Rectal smooth muscle tissue (tissue), 1 donor: Measurements from ENCODE around the gene SFR1.

Experiments
- H3K27ac ChIP-seq: one replicate; pipeline ENCODE4 v1.7.0; 2013; ENCODE audit warnings: low read depth, low read length, inconsistent platforms
- H3K27me3 ChIP-seq: one replicate; pipeline ENCODE4 v1.7.0; 2013; ENCODE audit warnings: low read length; ENCODE audit not compliant: control insufficient read depth, insufficient read depth
- H3K36me3 ChIP-seq: one replicate; pipeline ENCODE4 v1.7.0; 2013; ENCODE audit warnings: low read length; ENCODE audit not compliant: control insufficient read depth, insufficient read depth
- H3K4me1 ChIP-seq: one replicate; pipeline ENCODE4 v1.7.0; 2013; ENCODE audit warnings: low read length; ENCODE audit not compliant: control insufficient read depth, insufficient read depth
- H3K4me3 ChIP-seq: one replicate; pipeline ENCODE4 v1.7.0; 2013; ENCODE audit warnings: low read length
- H3K9ac ChIP-seq: one replicate; pipeline ENCODE4 v1.7.0; 2013; ENCODE audit warnings: low read length

SFR1 gene

GRCh38 chr10:104090611-104091010 lies 31.4 kb upstream of the SFR1 start:
- H3K36me3 ChIP-seq: no peaks in the 10 kb centered on the region
- H3K27me3 ChIP-seq: no peaks in the 10 kb centered on the region
- H3K4me1 ChIP-seq: no peaks in the 10 kb centered on the region
- H3K27ac ChIP-seq: no peak overlapping the region
- no peak overlapping the region for H3K4me3 ChIP-seq
- H3K9ac ChIP-seq: no peak overlapping the region

GRCh38 chr10:104092749-104093148 lies 29.2 kb upstream of the SFR1 start:
- Histone ChIP-seq H3K4me3 (no peak overlapping the region), H3K36me3 (no peaks in the 10 kb centered on the region), H3K27me3 (no peaks in the 10 kb centered on the region), H3K27ac (no peak overlapping the region), H3K4me1 (no peaks in the 10 kb centered on the region), H3K9ac (no peak overlapping the region)

GRCh38 chr10:104096692-104097091 lies 25.3 kb upstream of the SFR1 start:
- H3K4me1 ChIP-seq: no peaks in the 10 kb centered on the region
- H3K9ac ChIP-seq: no peak overlapping the region
- no peaks in the 10 kb centered on the region for H3K27me3 ChIP-seq
- no peak overlapping the region for H3K27ac ChIP-seq
- no peak overlapping the region for H3K4me3 ChIP-seq
- no peaks in the 10 kb centered on the region for H3K36me3 ChIP-seq

GRCh38 chr10:104098358-104098925 lies 23.5 kb upstream of the SFR1 start:
- Histone ChIP-seq H3K27ac (no peak overlapping the region), H3K36me3 (no peaks in the 10 kb centered on the region), H3K4me1 (no peaks in the 10 kb centered on the region), H3K27me3 (no peaks in the 10 kb centered on the region), H3K9ac (no peak overlapping the region), H3K4me3 (no peak overlapping the region)

GRCh38 chr10:104099269-104099668 lies 22.7 kb upstream of the SFR1 start:
- Histone ChIP-seq H3K4me1 (no peaks in the 10 kb centered on the region), H3K4me3 (no peak overlapping the region), H3K9ac (no peak overlapping the region), H3K36me3 (no peaks in the 10 kb centered on the region), H3K27me3 (no peaks in the 10 kb centered on the region), H3K27ac (no peak overlapping the region)

GRCh38 chr10:104099941-104100340 lies 22.0 kb upstream of the SFR1 start:
- no peaks in the 10 kb centered on the region for H3K4me1 ChIP-seq
- no peak overlapping the region for H3K4me3 ChIP-seq
- H3K27me3 ChIP-seq: no peaks in the 10 kb centered on the region
- no peak overlapping the region for H3K9ac ChIP-seq
- no peak overlapping the region for H3K27ac ChIP-seq
- H3K36me3 ChIP-seq: no peaks in the 10 kb centered on the region

- Histone ChIP-seq H3K4me1 (no peaks in the 10 kb centered on the region), H3K27ac (no peak overlapping the region), H3K27me3 (no peaks in the 10 kb centered on the region), H3K4me3 (no peak overlapping the region), H3K9ac (no peak overlapping the region), H3K36me3 (no peaks in the 10 kb centered on the region)
These were observed 21.2 kb upstream of the SFR1 start for GRCh38 chr10:104100795-104101194.

GRCh38 chr10:104101902-104102301 lies 20.1 kb upstream of the SFR1 start:
- Histone ChIP-seq H3K4me1 (no peaks in the 10 kb centered on the region), H3K4me3 (no peak overlapping the region), H3K9ac (no peak overlapping the region), H3K36me3 (no peaks in the 10 kb centered on the region), H3K27ac (no peak overlapping the region), H3K27me3 (no peaks in the 10 kb centered on the region)

- H3K27me3 ChIP-seq: no peaks in the 10 kb centered on the region
- no peak overlapping the region for H3K9ac ChIP-seq
- H3K27ac ChIP-seq: no peak overlapping the region
- no peaks in the 10 kb centered on the region for H3K36me3 ChIP-seq
- H3K4me1 ChIP-seq: no peaks in the 10 kb centered on the region
- no peak overlapping the region for H3K4me3 ChIP-seq
These were observed 18.0 kb upstream of the SFR1 start for GRCh38 chr10:104103956-104104355.

- Histone ChIP-seq H3K9ac (no peak overlapping the region), H3K27ac (no peak overlapping the region), H3K4me3 (no peak overlapping the region), H3K4me1 (no peaks in the 10 kb centered on the region), H3K36me3 (no peaks in the 10 kb centered on the region), H3K27me3 (no peaks in the 10 kb centered on the region)
These were observed 17.6 kb upstream of the SFR1 start for GRCh38 chr10:104104418-104104817.

DNA sequence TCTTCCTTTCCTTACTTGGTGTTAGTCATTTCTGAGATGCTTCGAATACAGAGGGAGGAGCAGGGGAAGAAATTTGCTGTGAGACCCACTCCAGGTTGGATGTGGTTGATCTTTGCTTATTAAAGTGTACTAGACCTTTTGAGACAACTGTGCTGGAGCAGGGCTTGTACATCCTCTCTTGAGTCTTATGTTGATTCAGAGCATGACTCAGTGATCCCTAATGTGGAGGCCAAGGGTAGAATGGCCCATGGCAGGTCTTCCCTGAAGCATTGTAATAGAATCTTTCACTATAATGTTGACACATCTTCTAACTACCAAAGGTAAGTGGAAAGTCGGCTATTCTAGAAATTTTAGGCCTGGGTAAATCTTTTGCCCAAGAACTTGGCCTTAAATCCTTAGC lies 17.0 kb upstream of the SFR1 start:
- no peaks in the 10 kb centered on the region for H3K27me3 ChIP-seq
- H3K9ac ChIP-seq: no peak overlapping the region
- no peak overlapping the region for H3K27ac ChIP-seq
- no peak overlapping the region for H3K4me3 ChIP-seq
- H3K36me3 ChIP-seq: no peaks in the 10 kb centered on the region
- H3K4me1 ChIP-seq: no peaks in the 10 kb centered on the region

GRCh38 chr10:104109908-104110662 lies 11.9 kb upstream of the SFR1 start:
- Histone ChIP-seq H3K36me3 (no peaks in the 10 kb centered on the region), H3K9ac (no peak overlapping the region), H3K27me3 (no peaks in the 10 kb centered on the region), H3K27ac (no peak overlapping the region), H3K4me1 (no peaks in the 10 kb centered on the region), H3K4me3 (no peak overlapping the region)

- H3K27me3 ChIP-seq: no peaks in the 10 kb centered on the region
- H3K4me3 ChIP-seq: no peak overlapping the region
- no peaks in the 10 kb centered on the region for H3K4me1 ChIP-seq
- H3K36me3 ChIP-seq: no peaks in the 10 kb centered on the region
- no peak overlapping the region for H3K9ac ChIP-seq
- no peak overlapping the region for H3K27ac ChIP-seq
These were observed 8.5 kb upstream of the SFR1 start for GRCh38 chr10:104113376-104113956.
